PC-3 (cell line): Measurements from ENCODE around the gene UTP20. TPM values are rescaled to one million over a fixed set of nuclear protein-coding genes. Genes with fewer than 3 reads are reported as not detected.

ENCODE experiments used
- ATAC-seq: fragments of 200-7000 bp; cut with Tn5 transposase; 2 replicates; pipeline ENCODE4 v1.9.1; 2020; ENCODE audit warnings: mild to moderate bottlenecking, moderate library complexity
- BruUV-seq: library from RNA; stranded (reverse); fragments of 400-500 nt; replicated peaks from 2 replicates; lab custom pipeline; 2021; lab: Mats Ljungman, UMichigan
- CTCF ChIA-PET: fragments of 300-600 bp; sonication (Branson Sonifier 250); formaldehyde crosslinking; loops from one replicate; lab custom pipeline; 2022; ENCODE audit warnings: antibody characterized with exemption; lab: Charles Lee
- POLR2A ChIA-PET: fragments of 300-600 bp; sonication (Branson Sonifier 250); formaldehyde crosslinking; loops from one replicate; lab custom pipeline; 2022; ENCODE audit warnings: antibody characterized with exemption; ENCODE audit not compliant: unreplicated experiment; lab: Charles Lee
- DNase-seq: peaks from one replicate; pipeline ENCODE4 v3.0.0-alpha.2; 2015
- H2AFZ ChIP-seq: fragments of 300-600 bp; sonication (generic); 2 replicates; pipeline ENCODE4 v1.6.0; 2016; ENCODE audit warnings: antibody characterized with exemption, low read length
- H3F3A ChIP-seq: fragments of 300-600 bp; sonication (generic); one replicate; pipeline ENCODE4 v1.6.0; 2017; ENCODE audit warnings: antibody characterized with exemption, low read length, control low read depth, mild to moderate bottlenecking; ENCODE audit not compliant: unreplicated experiment
- H3K27ac ChIP-seq: fragments of 300-600 bp; sonication (generic); 2 replicates; pipeline ENCODE4 v1.5.1; 2016; ENCODE audit warnings: mild to moderate bottlenecking, low read length
- H3K27me3 ChIP-seq: fragments of 300-600 bp; sonication (generic); 2 replicates; pipeline ENCODE4 v1.6.1; 2016; ENCODE audit warnings: low read length, mixed read lengths
- H3K36me3 ChIP-seq: fragments of 300-600 bp; sonication (generic); 2 replicates; pipeline ENCODE4 v1.6.1; 2016; ENCODE audit warnings: low read depth, mixed run types, low read length, mixed read lengths
- H3K4me1 ChIP-seq: fragments of 300-600 bp; sonication (generic); 2 replicates; pipeline ENCODE4 v1.5.1; 2016; ENCODE audit warnings: low read length; ENCODE audit not compliant: insufficient read depth
- H3K4me2 ChIP-seq: fragments of 300-600 bp; sonication (generic); 2 replicates; pipeline ENCODE4 v1.6.0; 2016; ENCODE audit warnings: low read length
- H3K4me3 ChIP-seq: fragments of 300-600 bp; sonication (generic); 2 replicates; pipeline ENCODE4 v1.5.1; 2016; ENCODE audit warnings: mild to moderate bottlenecking, low read length, mixed read lengths
- H3K79me2 ChIP-seq: fragments of 300-600 bp; sonication (generic); 2 replicates; pipeline ENCODE4 v1.6.1; 2017; ENCODE audit warnings: low read length, mixed read lengths
- H3K9ac ChIP-seq: fragments of 300-600 bp; sonication (generic); 2 replicates; pipeline ENCODE4 v1.6.0; 2016; ENCODE audit warnings: mild to moderate bottlenecking, low read length
- H3K9me2 ChIP-seq: fragments of 300-600 bp; sonication (generic); replicated peaks from 2 replicates; pipeline ENCODE4 v1.6.1; 2016; ENCODE audit warnings: mixed run types, low read length, mixed read lengths
- H3K9me3 ChIP-seq: fragments of 300-600 bp; sonication (generic); 2 replicates; pipeline ENCODE4 v1.6.1; 2016; ENCODE audit warnings: low read length, mixed read lengths
- H4K20me1 ChIP-seq: fragments of 300-600 bp; sonication (generic); 2 replicates; pipeline ENCODE4 v1.6.1; 2016; ENCODE audit warnings: low read length, mixed read lengths
- CTCF ChIP-seq: fragments of 300-600 bp; sonication (generic); conservative IDR thresholded peaks from 2 replicates; pipeline ENCODE4 v1.5.1; 2017; ENCODE audit warnings: antibody characterized with exemption, low read depth, mild to moderate bottlenecking, low read length
- EZH2 ChIP-seq: fragments of 300-600 bp; sonication (generic); IDR thresholded peaks from one replicate; pipeline ENCODE4 v1.6.1; 2017; ENCODE audit warnings: antibody characterized with exemption, mild to moderate bottlenecking, low read length; ENCODE audit not compliant: unreplicated experiment
- EZH2phosphoT487 ChIP-seq: fragments of 300-600 bp; sonication (generic); IDR thresholded peaks from 2 replicates; pipeline ENCODE4 v1.6.1; 2018; ENCODE audit warnings: mild to moderate bottlenecking, antibody characterized with exemption, low read length, borderline replicate concordance
- intact Hi-C: fragments of 100-400 bp; cut with micrococcal nuclease; formaldehyde crosslinking; loops from 2 replicates; pipeline ENCODE4 v1.9.0; 2023
- total RNA-seq: library from RNA; depleted of rRNA; stranded (reverse); fragments of >200 nt; gene quantifications from 2 replicates; pipeline ENCODE4 v1.2.3, GENCODE V29; 2014

UTP20 gene
- total RNA-seq, 1 experiment from 2014 or later = 31.3 TPM

GRCh38 chr12:101302741-101303140 is 22.8 kb downstream of the UTP20 start:
- POLR2A ChIA-PET = no interaction called here
- no TSS peak for BruUV-seq
- no peaks in the 10 kb centered on the region for H3K9me2 ChIP-seq
- ATAC-seq = no peak
- no peak for DNase-seq
- H2AFZ ChIP-seq = no peak overlapping the region
- CTCF ChIA-PET = no interaction called here
- TF ChIP-seq CTCF (no peak), EZH2 (no peak), EZH2phosphoT487 (no peak)
- H3K79me2 ChIP-seq = no peaks in the 10 kb centered on the region
- H4K20me1 ChIP-seq = no peaks in the 10 kb centered on the region
- no peak overlapping the region for H3K4me2 ChIP-seq
- H3K4me1 ChIP-seq = peaks cover 18% of the 10 kb centered on the region
- H3K9ac ChIP-seq = no peak overlapping the region
- H3F3A ChIP-seq = no peaks in the 10 kb centered on the region
- peak overlapping the region; percentile 33 for H3K27ac ChIP-seq
- no peaks in the 10 kb centered on the region for H3K9me3 ChIP-seq
- peaks cover 64% of the 10 kb centered on the region for H3K36me3 ChIP-seq
- H3K4me3 ChIP-seq = no peak overlapping the region
- intact Hi-C loops = no loop called here
- H3K27me3 ChIP-seq = no peaks in the 10 kb centered on the region

- ATAC-seq (no peak), DNase-seq (no peak)
- Histone ChIP-seq H3K9me3 (no peaks in the 10 kb centered on the region), H3K27me3 (no peaks in the 10 kb centered on the region), H3K4me1 (no peaks in the 10 kb centered on the region), H3K9me2 (no peaks in the 10 kb centered on the region), H3F3A (no peaks in the 10 kb centered on the region), H3K4me3 (no peak overlapping the region), H3K27ac (no peak overlapping the region), H2AFZ (no peak overlapping the region), H3K9ac (no peak overlapping the region), H3K36me3 (peaks cover 60% of the 10 kb centered on the region), H4K20me1 (no peaks in the 10 kb centered on the region), H3K79me2 (no peaks in the 10 kb centered on the region), H3K4me2 (no peak overlapping the region)
- intact Hi-C loops = no loop called here
- TF ChIP-seq EZH2 = no peak
- TF ChIP-seq CTCF = no peak
- TF ChIP-seq EZH2phosphoT487 = no peak
- no TSS peak for BruUV-seq
- ChIA-PET POLR2A (no interaction called here), CTCF (no interaction called here)
Measured at GRCh38 chr12:101305226-101305779, 25.4 kb downstream of the UTP20 start.

GRCh38 chr12:101305794-101306193 is 25.9 kb downstream of the UTP20 start:
- no peaks in the 10 kb centered on the region for H3K9me3 ChIP-seq
- peaks cover 59% of the 10 kb centered on the region for H3K36me3 ChIP-seq
- H3K4me1 ChIP-seq = no peaks in the 10 kb centered on the region
- H3K9ac ChIP-seq = no peak overlapping the region
- H3K4me3 ChIP-seq = no peak overlapping the region
- no peaks in the 10 kb centered on the region for H4K20me1 ChIP-seq
- ATAC-seq = no peak
- H3K27ac ChIP-seq = no peak overlapping the region
- intact Hi-C loops = no loop called here
- POLR2A ChIA-PET = no interaction called here
- DNase-seq = no peak
- H3K27me3 ChIP-seq = no peaks in the 10 kb centered on the region
- H2AFZ ChIP-seq = no peak overlapping the region
- H3K4me2 ChIP-seq = no peak overlapping the region
- H3K79me2 ChIP-seq = no peaks in the 10 kb centered on the region
- no peak for TF ChIP-seq CTCF
- no peak for TF ChIP-seq EZH2
- no peak for TF ChIP-seq EZH2phosphoT487
- H3K9me2 ChIP-seq = no peaks in the 10 kb centered on the region
- no TSS peak for BruUV-seq
- CTCF ChIA-PET = no interaction called here
- H3F3A ChIP-seq = no peaks in the 10 kb centered on the region
